NT2/D1 (cell line): ENCODE data around the gene SLC2A10.
A peak's percentile ranks its signal among the peaks of the same experiment; 100 is the strongest.

Experiments used
- DNase-seq: peaks from one replicate; pipeline ENCODE4 v3.0.0-alpha.2; 2011; ENCODE audit warnings: low read depth, low spot score
- H3K27me3 ChIP-seq: 2 replicates; pipeline ENCODE4 v1.6.0; 2011; ENCODE audit warnings: mild to moderate bottlenecking; ENCODE audit not compliant: insufficient read length, insufficient read depth
- H3K36me3 ChIP-seq: 2 replicates; pipeline ENCODE4 v1.6.1; 2011; ENCODE audit warnings: mild to moderate bottlenecking, low read length, mixed read lengths; ENCODE audit not compliant: insufficient read depth, insufficient read length
- H3K4me1 ChIP-seq: 2 replicates; pipeline ENCODE4 v1.5.1; 2011; ENCODE audit not compliant: insufficient read depth, insufficient read length
- H3K4me3 ChIP-seq: 2 replicates; pipeline ENCODE4 v1.5.1; 2011; ENCODE audit warnings: low read depth; ENCODE audit not compliant: insufficient read length
- H3K9ac ChIP-seq: 2 replicates; pipeline ENCODE4 v1.6.0; 2011; ENCODE audit warnings: low read depth; ENCODE audit not compliant: insufficient read length
- H3K9me3 ChIP-seq: 2 replicates; pipeline ENCODE4 v1.5.1; 2011; ENCODE audit warnings: mild to moderate bottlenecking, low read length; ENCODE audit not compliant: insufficient read depth
- SUZ12 ChIP-seq: IDR thresholded peaks from 2 replicates; pipeline ENCODE4 v1.6.1; 2011; ENCODE audit not compliant: insufficient read length, insufficient read depth; ENCODE audit errors: extremely low read depth
- YY1 ChIP-seq: IDR thresholded peaks from 2 replicates; pipeline ENCODE4 v1.6.1; 2011; ENCODE audit not compliant: insufficient read length, insufficient read depth
- ZNF274 ChIP-seq: IDR thresholded peaks from 2 replicates; pipeline ENCODE4 v1.6.1; 2011; ENCODE audit warnings: mild to moderate bottlenecking, low read depth, low read length

The SLC2A10 gene

DNA sequence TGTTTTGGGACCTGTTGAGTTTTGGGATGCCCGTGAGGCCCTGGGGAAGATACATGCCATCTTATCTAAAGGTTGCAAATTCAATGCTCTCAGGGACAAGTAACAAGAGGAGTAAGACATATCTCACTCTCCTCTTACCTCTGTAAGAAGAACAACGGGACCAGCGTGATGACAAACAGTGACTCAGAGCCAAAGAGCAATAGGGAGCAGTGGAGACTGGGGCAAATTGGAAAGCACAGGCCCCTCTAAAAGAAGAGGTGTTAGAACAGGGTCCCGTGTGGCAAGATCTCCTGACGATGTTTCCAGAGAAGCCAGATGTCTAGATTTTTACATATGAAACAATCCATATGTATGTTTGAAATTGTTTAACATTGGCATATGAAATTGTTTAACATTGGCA, 31.8 kb upstream of the SLC2A10 start:
- peaks cover 7% of the 10 kb centered on the region for H3K9me3 ChIP-seq
- TF ChIP-seq YY1 (no peak), SUZ12 (no peak), ZNF274 (no peak)
- no peaks in the 10 kb centered on the region for H3K27me3 ChIP-seq

DNA sequence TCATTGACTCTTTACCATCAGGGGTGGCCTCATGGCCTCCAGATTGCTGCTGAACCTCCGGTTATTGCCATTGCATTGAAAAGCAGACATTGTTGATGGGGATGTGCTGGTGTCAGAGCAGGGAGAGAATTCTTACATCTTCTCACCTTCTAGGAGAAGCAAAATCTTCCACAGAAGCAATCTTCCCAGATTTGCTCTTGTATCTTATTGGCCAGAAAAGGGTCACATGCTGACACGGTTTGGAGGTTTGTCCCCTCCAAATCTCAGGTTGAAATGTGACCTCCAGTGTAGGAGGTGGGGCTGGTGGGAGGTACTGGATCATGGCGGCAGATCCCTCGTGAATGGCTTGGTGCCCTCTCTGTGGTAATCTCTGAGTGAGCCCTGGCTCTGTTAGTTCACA, 30.9 kb upstream of the SLC2A10 start:
- H3K9ac ChIP-seq = no peak overlapping the region
- H3K9me3 ChIP-seq = no peaks in the 10 kb centered on the region
- H3K36me3 ChIP-seq = peaks cover 7% of the 10 kb centered on the region
- DNase-seq = no peak
- H3K4me1 ChIP-seq = peaks cover 9% of the 10 kb centered on the region
- H3K4me3 ChIP-seq = no peak overlapping the region
- no peaks in the 10 kb centered on the region for H3K27me3 ChIP-seq
- no peak for TF ChIP-seq YY1
- TF ChIP-seq SUZ12 = no peak
- no peak for TF ChIP-seq ZNF274

More for the DNA sequence above, 31.8 kb upstream of the SLC2A10 start:
- Histone ChIP-seq H3K4me1 (peaks cover 7% of the 10 kb centered on the region), H3K4me3 (no peak overlapping the region), H3K36me3 (peaks cover 7% of the 10 kb centered on the region), H3K9ac (no peak overlapping the region)
- DNase-seq = no peak

DNA sequence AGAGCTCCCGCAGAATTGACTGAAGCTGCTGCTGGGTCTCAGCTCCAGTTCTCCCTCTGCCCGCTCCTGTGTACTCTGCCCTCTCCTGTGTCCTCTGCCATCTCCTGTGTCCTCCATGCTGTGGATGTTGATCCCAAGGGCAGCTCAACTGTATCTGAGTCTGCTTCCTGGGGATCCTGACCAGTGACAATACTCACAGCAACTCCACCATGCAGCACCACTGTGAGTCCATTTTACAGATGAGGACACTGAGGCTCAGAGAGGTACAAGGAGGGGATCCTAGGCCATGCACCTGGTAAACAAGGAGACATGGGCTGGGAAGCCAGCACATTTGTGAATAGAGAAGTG, 28.8 kb upstream of the SLC2A10 start:
- H3K36me3 ChIP-seq = peaks cover 17% of the 10 kb centered on the region
- no peak overlapping the region for H3K9ac ChIP-seq
- H3K27me3 ChIP-seq = no peaks in the 10 kb centered on the region
- no peak overlapping the region for H3K4me3 ChIP-seq
- H3K4me1 ChIP-seq = peaks cover 9% of the 10 kb centered on the region
- no peak for TF ChIP-seq SUZ12
- TF ChIP-seq YY1 = no peak
- TF ChIP-seq ZNF274 = no peak
- DNase-seq = no peak
- 0 out of 2 replicates have a peak, but pooled peaks cover 5% of the 10 kb centered on the region for H3K9me3 ChIP-seq

DNA sequence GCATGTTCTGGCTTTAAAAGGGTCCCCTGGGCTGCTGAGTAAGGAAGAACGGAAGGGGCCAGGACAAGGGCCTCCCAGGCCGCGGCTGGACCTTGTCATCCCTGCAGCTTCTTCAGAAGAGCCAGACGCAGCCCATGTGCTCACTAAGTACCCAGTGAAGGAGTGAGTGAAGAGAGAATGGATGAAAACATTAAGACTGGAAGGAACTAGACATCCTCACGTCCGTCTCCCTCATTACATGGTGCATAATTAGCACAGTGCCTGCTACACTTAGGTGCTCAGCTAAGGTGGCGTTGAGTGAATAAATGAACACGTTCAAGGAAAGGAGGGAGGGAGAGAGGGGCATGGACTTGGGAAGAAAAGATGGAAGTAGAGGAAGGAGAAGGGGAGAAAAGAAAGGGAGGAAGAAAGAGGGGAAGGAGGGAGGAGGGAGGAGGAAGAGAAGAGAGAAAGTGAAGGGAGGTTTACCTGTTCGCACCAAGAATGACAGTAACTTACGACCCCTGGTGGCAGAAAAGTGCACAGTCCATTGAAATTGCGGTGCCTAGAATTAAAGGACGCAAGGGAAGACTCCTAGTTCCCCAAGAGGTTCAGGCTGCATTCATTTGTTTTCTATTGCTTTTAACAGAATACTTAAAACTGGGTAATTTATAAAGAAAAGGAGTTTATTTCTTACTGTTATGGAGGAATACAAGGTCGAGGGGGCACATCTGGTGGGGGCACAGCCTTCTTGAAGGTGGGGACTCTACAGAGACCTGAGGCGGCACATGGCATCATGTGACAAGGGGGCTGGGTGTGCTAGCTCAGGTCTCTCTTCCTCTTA, 28.2 kb upstream of the SLC2A10 start:
- DNase-seq = peak; percentile 77

DNA sequence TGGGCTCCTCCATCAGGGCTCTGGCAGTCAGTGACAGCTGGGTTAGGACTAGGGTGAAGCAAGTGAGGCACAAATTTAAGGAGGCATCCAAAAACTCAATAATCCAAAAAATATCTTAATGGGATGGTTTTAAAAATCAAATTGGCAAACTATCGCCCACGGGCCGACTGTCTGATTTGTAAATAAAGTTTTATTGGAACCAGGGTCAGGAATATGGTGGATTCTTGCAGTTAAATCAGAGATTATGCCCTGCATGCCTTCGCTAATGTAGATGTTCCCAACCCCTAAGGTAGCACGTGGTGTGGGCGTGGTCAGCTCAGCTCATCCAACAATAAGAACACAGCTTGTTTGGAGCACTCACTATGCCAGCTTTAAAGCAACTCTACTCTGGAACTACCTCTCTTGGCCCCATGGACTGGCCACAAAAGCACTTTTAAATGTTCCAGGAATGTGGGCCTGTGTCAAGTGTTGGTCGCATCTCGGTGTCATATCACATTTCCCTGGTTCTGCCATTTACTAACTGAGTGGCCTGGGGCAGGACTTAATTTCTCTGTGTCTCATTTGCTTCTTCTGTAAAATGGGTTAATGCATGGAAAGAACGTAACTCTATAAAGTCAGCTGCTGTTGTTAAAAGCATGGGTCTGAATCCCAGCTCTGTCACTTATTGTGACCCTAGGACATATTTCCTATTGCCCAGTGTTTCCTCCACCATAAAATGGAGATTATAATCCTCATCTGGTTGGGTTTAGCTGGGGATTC, 27.2 kb upstream of the SLC2A10 start:
- 0 out of 2 replicates have a peak, but pooled peaks cover 5% of the 10 kb centered on the region for H3K9me3 ChIP-seq
- no peaks in the 10 kb centered on the region for H3K27me3 ChIP-seq
- no peak overlapping the region for H3K4me3 ChIP-seq
- H3K36me3 ChIP-seq = peaks cover 33% of the 10 kb centered on the region
- no peak for TF ChIP-seq SUZ12
- no peak for TF ChIP-seq ZNF274
- no peak for TF ChIP-seq YY1
- no peak for DNase-seq
- H3K4me1 ChIP-seq = peaks cover 9% of the 10 kb centered on the region
- no peak overlapping the region for H3K9ac ChIP-seq

More for the DNA sequence above, 28.2 kb upstream of the SLC2A10 start:
- TF ChIP-seq YY1 (no peak), ZNF274 (no peak), SUZ12 (no peak)
- peaks cover 9% of the 10 kb centered on the region for H3K4me1 ChIP-seq
- no peak overlapping the region for H3K9ac ChIP-seq
- H3K9me3 ChIP-seq = 0 out of 2 replicates have a peak, but pooled peaks cover 5% of the 10 kb centered on the region
- H3K27me3 ChIP-seq = no peaks in the 10 kb centered on the region
- H3K4me3 ChIP-seq = no peak overlapping the region
- H3K36me3 ChIP-seq = peaks cover 23% of the 10 kb centered on the region

DNA sequence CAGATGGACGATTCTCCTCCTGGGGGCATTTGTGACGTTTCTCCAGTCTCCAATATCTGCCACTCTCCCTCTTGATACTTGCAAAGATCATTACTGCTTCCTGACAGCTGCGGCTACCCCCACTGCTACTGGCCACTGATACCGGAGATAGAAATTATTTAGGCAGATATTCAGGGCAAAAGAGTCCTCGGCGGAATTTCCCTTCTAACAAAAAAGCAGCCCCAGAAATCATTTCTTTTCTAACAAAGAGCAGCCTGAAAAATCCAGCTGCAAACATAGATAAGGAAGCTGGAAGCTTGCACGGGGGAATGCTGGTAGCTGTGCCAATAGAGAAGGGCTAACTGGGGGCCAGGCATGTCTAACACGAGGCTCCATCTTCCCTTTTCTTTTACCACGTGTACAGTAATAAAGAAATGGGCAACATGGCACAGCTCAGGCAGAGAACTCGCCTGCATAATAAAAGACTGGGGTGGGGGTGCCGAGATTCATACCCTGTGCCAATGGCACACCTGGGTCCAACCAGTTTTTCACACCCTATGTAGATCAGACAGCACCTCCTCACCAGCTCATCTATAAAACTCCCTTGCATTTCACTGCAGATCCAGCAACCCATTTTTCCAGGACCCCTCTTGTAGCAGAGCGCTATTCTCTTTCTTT, 26.3 kb upstream of the SLC2A10 start:
- no peak for TF ChIP-seq YY1
- no peak for TF ChIP-seq SUZ12
- TF ChIP-seq ZNF274 = no peak
- DNase-seq = no peak
- Histone ChIP-seq H3K27me3 (no peaks in the 10 kb centered on the region), H3K4me1 (peaks cover 9% of the 10 kb centered on the region), H3K4me3 (no peak overlapping the region), H3K9me3 (0 out of 2 replicates have a peak, but pooled peaks cover 5% of the 10 kb centered on the region), H3K36me3 (peaks cover 35% of the 10 kb centered on the region), H3K9ac (peak overlapping the region; percentile 11)

DNA sequence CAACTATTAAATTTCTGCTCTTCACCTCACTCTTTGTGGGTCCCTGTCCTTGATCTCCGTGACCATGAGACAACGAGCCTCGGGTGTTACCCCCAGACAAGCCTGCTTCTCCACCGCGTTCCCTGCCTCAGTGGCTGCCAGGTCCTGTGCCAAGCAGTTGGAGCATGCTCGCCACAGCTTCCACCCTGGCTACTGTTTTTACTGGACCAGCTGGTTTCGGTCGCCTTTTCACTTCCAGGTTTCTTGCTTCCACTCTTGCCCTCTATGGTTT, 25.8 kb upstream of the SLC2A10 start:
- 0 out of 2 replicates have a peak, but pooled peaks cover 5% of the 10 kb centered on the region for H3K9me3 ChIP-seq
- no peak for DNase-seq
- TF ChIP-seq ZNF274 (no peak), SUZ12 (no peak), YY1 (no peak)
- peaks cover 9% of the 10 kb centered on the region for H3K4me1 ChIP-seq
- H3K4me3 ChIP-seq = no peak overlapping the region
- no peaks in the 10 kb centered on the region for H3K27me3 ChIP-seq
- H3K36me3 ChIP-seq = peaks cover 35% of the 10 kb centered on the region
- H3K9ac ChIP-seq = peak overlapping the region; percentile 11
